SK-N-SH treated with all-trans-retinoic acid at 6 μM for 48 hours (cell line): ENCODE measurements around the gene TMC3.

Source experiments
- CSDC2 ChIP-seq: fragments of 250-450 bp; sonication (Bioruptor Pico); IDR thresholded peaks from 2 replicates; pipeline ENCODE4 v1.5.0; 2020; ENCODE audit warnings: mild to moderate bottlenecking, moderate library complexity
- ESRRG ChIP-seq: fragments of 250-450 bp; sonication (Bioruptor Pico); IDR thresholded peaks from 2 replicates; pipeline ENCODE4 v1.6.1; 2021; ENCODE audit warnings: mild to moderate bottlenecking
- GLIS3 ChIP-seq: fragments of 250-450 bp; sonication (Bioruptor Pico); IDR thresholded peaks from 2 replicates; pipeline ENCODE4 v1.5.0; 2020; ENCODE audit warnings: mild to moderate bottlenecking, moderate library complexity
- PPARA ChIP-seq: fragments of 250-450 bp; sonication (Bioruptor Pico); IDR thresholded peaks from 2 replicates; pipeline ENCODE4 v1.5.0; 2020; ENCODE audit warnings: mild to moderate bottlenecking, borderline replicate concordance
- RARB ChIP-seq: fragments of 250-450 bp; sonication (Bioruptor Pico); IDR thresholded peaks from 2 replicates; pipeline ENCODE4 v1.8.0; 2021; ENCODE audit warnings: mild to moderate bottlenecking, moderate library complexity
- SNAI2 ChIP-seq: fragments of 250-450 bp; sonication (Bioruptor Pico); IDR thresholded peaks from 2 replicates; pipeline ENCODE4 v1.5.0; 2020; ENCODE audit warnings: mild to moderate bottlenecking, moderate library complexity
- TCF4 ChIP-seq: fragments of 250-450 bp; sonication (Bioruptor Pico); IDR thresholded peaks from 2 replicates; pipeline ENCODE4 v1.8.0; 2021; ENCODE audit warnings: mild to moderate bottlenecking, moderate library complexity, borderline replicate concordance
- TOX ChIP-seq: fragments of 250-450 bp; sonication (Bioruptor Pico); IDR thresholded peaks from 2 replicates; pipeline ENCODE4 v1.8.0; 2021; ENCODE audit warnings: mild to moderate bottlenecking, moderate library complexity, borderline replicate concordance
- ZFP3 ChIP-seq: fragments of 250-450 bp; sonication (Bioruptor Pico); IDR thresholded peaks from 2 replicates; pipeline ENCODE4 v1.5.0; 2020; ENCODE audit warnings: mild to moderate bottlenecking, moderate library complexity
- ZFP30 ChIP-seq: fragments of 450-650 bp; formaldehyde crosslinking; IDR thresholded peaks from 2 replicates; pipeline ENCODE4 v1.5.0; 2022; ENCODE audit warnings: mild to moderate bottlenecking, moderate library complexity

DNA sequence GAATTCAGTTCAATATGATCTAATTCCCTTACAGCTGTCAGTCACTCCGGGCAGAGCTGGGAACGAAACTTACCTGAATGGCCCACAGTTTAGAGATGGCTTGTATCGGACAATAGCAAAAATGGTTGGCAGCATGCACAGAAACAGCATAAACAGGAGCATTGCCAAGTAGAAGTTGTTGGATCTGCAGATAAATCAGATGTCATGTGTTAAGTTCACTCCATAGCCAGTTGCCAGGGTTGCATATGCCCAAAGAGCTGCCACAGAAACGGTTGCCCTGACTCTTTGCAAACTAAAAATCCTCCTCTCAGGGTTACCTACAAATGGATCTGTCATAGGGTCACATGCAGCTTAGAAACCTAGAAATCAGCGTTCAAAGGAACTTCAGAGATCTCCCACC lies 34.7 kb downstream of the TMC3 start:
- TF ChIP-seq TOX (CRISPR knock-in tag) (no peak), PPARA (no peak), ZFP30 (CRISPR knock-in tag) (no peak), CSDC2 (CRISPR knock-in tag) (no peak), ZFP3 (CRISPR knock-in tag) (no peak), RARB (no peak), TCF4 (CRISPR knock-in tag) (no peak), ESRRG (CRISPR knock-in tag) (no peak), SNAI2 (CRISPR knock-in tag) (no peak), GLIS3 (CRISPR knock-in tag) (no peak)
